Panc1 (cell line): ENCODE results near the gene ERO1B.

Experiments
- CTCF ChIP-seq: fragments of 450-650 bp; IDR thresholded peaks from 2 replicates; pipeline ENCODE4 v1.5.1; 2017; ENCODE audit warnings: mild to moderate bottlenecking
- SIN3A ChIP-seq: IDR thresholded peaks from 2 replicates; pipeline ENCODE4 v1.6.1; 2012; ENCODE audit warnings: low read depth, mild to moderate bottlenecking, low read length, moderate library complexity, borderline replicate concordance; ENCODE audit not compliant: insufficient read depth

- TF ChIP-seq CTCF (no peak), SIN3A (no peak)
Observed at GRCh38 chr1:236311040-236311439, 29.3 kb upstream of the ERO1B start.
